ENCODE measurements around the gene GIPC2.
A peak's percentile ranks its signal among the peaks of the same experiment; 100 is the strongest.
"Not testable (repeated sequence)": the region's sequence is repeated elsewhere in the genome, so short reads cannot be mapped to it uniquely, and the experiment has no call there.

The GIPC2 gene

GRCh38 chr1:78045926-78046778, at the start of gene GIPC2:
GIPC2 (plus strand) TSS chr1:78045966; CDS start chr1:78046095, 129 bp downstream.
- Histone ChIP-seq H3K4me1 (no peaks in the 10 kb centered on the region), H3K27me3 (no peaks in the 10 kb centered on the region), H3K9me3 (peaks cover 18% of the 10 kb centered on the region), H3K9ac (no peak within 1 kb of the TSS), H3K4me3 (no peak within 1 kb of the TSS), H3K4me2 (no peak within 1 kb of the TSS), H3K27ac (no peak within 1 kb of the TSS), H3K36me3 (no peaks in the 10 kb centered on the region), H4K20me1 (no peaks in the 10 kb centered on the region)
- no peak for TF ChIP-seq Cebpa-rat (IDR thresholded peaks at IDR 0.05)

GRCh38 chr1:77996734-77997133, 49.0 kb upstream of the GIPC2 start:
- no peak overlapping the region for H3K4me2 ChIP-seq
- H3K9ac ChIP-seq = no peak overlapping the region
- H4K20me1 ChIP-seq = no peaks in the 10 kb centered on the region
- no peak overlapping the region for H3K27ac ChIP-seq
- no peaks in the 10 kb centered on the region for H3K27me3 ChIP-seq
- H3K4me1 ChIP-seq = no peaks in the 10 kb centered on the region
- TF ChIP-seq Cebpa-rat (IDR thresholded peaks at IDR 0.05) = no peak
- H3K9me3 ChIP-seq = no peaks in the 10 kb centered on the region
- H3K4me3 ChIP-seq = no peak overlapping the region
- H3K36me3 ChIP-seq = peaks cover 45% of the 10 kb centered on the region

GRCh38 chr1:78000536-78000935, 45.2 kb upstream of the GIPC2 start:
- not testable (repeated sequence) for H3K9me3 ChIP-seq, H3K27me3 ChIP-seq, H3K9ac ChIP-seq, H3K4me3 ChIP-seq, H3K27ac ChIP-seq, H3K4me2 ChIP-seq, H4K20me1 ChIP-seq
- Histone ChIP-seq H3K4me1 (peaks cover 18% of the 10 kb centered on the region), H3K36me3 (peaks cover 22% of the 10 kb centered on the region)

GRCh38 chr1:78003070-78003746, 42.6 kb upstream of the GIPC2 start:
- Histone ChIP-seq H3K36me3 (no peaks in the 10 kb centered on the region), H4K20me1 (no peaks in the 10 kb centered on the region), H3K9ac (no peak overlapping the region), H3K4me3 (no peak overlapping the region), H3K4me2 (peak overlapping the region; percentile 73; the same call in 1 of the 2 replicates), H3K9me3 (no peaks in the 10 kb centered on the region), H3K4me1 (peaks cover 38% of the 10 kb centered on the region), H3K27me3 (no peaks in the 10 kb centered on the region), H3K27ac (no peak overlapping the region)
- no peak for TF ChIP-seq Cebpa-rat (IDR thresholded peaks at IDR 0.05)

- TF ChIP-seq Cebpa-rat (IDR thresholded peaks at IDR 0.05) = no peak
- H3K4me2 ChIP-seq = peak overlapping the region; percentile 73
- H3K36me3 ChIP-seq = no peaks in the 10 kb centered on the region
- H3K9ac ChIP-seq = peak overlapping the region; percentile 77
- peak overlapping the region; percentile 64 for H3K4me3 ChIP-seq
- no peaks in the 10 kb centered on the region for H3K9me3 ChIP-seq
- peak overlapping the region; percentile 93 for H3K27ac ChIP-seq
- H3K4me1 ChIP-seq = peaks cover 38% of the 10 kb centered on the region
- no peaks in the 10 kb centered on the region for H4K20me1 ChIP-seq
- no peaks in the 10 kb centered on the region for H3K27me3 ChIP-seq
Observed at GRCh38 chr1:78003882-78004718, 41.7 kb upstream of the GIPC2 start.

GRCh38 chr1:78004719-78005447, 40.9 kb upstream of the GIPC2 start, which contains the start of gene DNAJB4:
DNAJB4 (plus strand) TSS chr1:78004939; CDS start chr1:78005111, 172 bp downstream.
- Histone ChIP-seq H3K9me3 (no peaks in the 10 kb centered on the region), H3K36me3 (no peaks in the 10 kb centered on the region), H3K27me3 (no peaks in the 10 kb centered on the region), H3K4me3 (peak within 1 kb of the TSS; percentile 64), H3K4me2 (peak within 1 kb of the TSS; percentile 73), H3K4me1 (peaks cover 38% of the 10 kb centered on the region), H3K27ac (peak within 1 kb of the TSS; percentile 93), H4K20me1 (no peaks in the 10 kb centered on the region), H3K9ac (peak within 1 kb of the TSS; percentile 77)
- TF ChIP-seq Cebpa-rat (IDR thresholded peaks at IDR 0.05) = no peak

- Histone ChIP-seq H3K4me1 (peaks cover 38% of the 10 kb centered on the region), H3K27ac (peak overlapping the region; percentile 93), H3K36me3 (no peaks in the 10 kb centered on the region), H3K9ac (peak overlapping the region; percentile 77), H4K20me1 (no peaks in the 10 kb centered on the region), H3K4me2 (peak overlapping the region; percentile 73), H3K9me3 (no peaks in the 10 kb centered on the region), H3K4me3 (peak overlapping the region; percentile 64), H3K27me3 (no peaks in the 10 kb centered on the region)
- no peak for TF ChIP-seq Cebpa-rat (IDR thresholded peaks at IDR 0.05)
Observed at GRCh38 chr1:78005448-78005722, 40.4 kb upstream of the GIPC2 start.

- peak overlapping the region; percentile 73 for H3K4me2 ChIP-seq
- H3K27ac ChIP-seq = peak overlapping the region; percentile 93; the same call in 1 of the 2 replicates
- H3K27me3 ChIP-seq = no peaks in the 10 kb centered on the region
- peak overlapping the region; percentile 77; the same call in 1 of the 2 replicates for H3K9ac ChIP-seq
- H3K4me3 ChIP-seq = peak overlapping the region; percentile 64
- H3K9me3 ChIP-seq = no peaks in the 10 kb centered on the region
- H3K4me1 ChIP-seq = peaks cover 38% of the 10 kb centered on the region
- H4K20me1 ChIP-seq = no peaks in the 10 kb centered on the region
- no peaks in the 10 kb centered on the region for H3K36me3 ChIP-seq
- TF ChIP-seq Cebpa-rat (IDR thresholded peaks at IDR 0.05) = no peak
Observed at GRCh38 chr1:78005755-78006154, 40.0 kb upstream of the GIPC2 start.

- Histone ChIP-seq H3K4me3 (peak overlapping the region; percentile 64; the same call in 1 of the 2 replicates), H3K4me2 (peak overlapping the region; percentile 73), H3K27ac (no peak overlapping the region), H3K4me1 (peaks cover 38% of the 10 kb centered on the region), H4K20me1 (no peaks in the 10 kb centered on the region), H3K36me3 (no peaks in the 10 kb centered on the region), H3K9me3 (no peaks in the 10 kb centered on the region), H3K9ac (no peak overlapping the region), H3K27me3 (no peaks in the 10 kb centered on the region)
- no peak for TF ChIP-seq Cebpa-rat (IDR thresholded peaks at IDR 0.05)
Observed at GRCh38 chr1:78006521-78006920, 39.2 kb upstream of the GIPC2 start.
